HG02763 (cell line): ENCODE results near the gene TBPL2.
"Not testable (repeated sequence)": the region's sequence is repeated elsewhere in the genome, so short reads cannot be mapped to it uniquely, and the experiment has no call there.

Experiments
- ATAC-seq: cut with Tn5 transposase; IDR thresholded peaks from one replicate; pipeline ENCODE4 v1.9.1; 2021; ENCODE audit warnings: mild to moderate bottlenecking, moderate library complexity; ENCODE audit not compliant: unreplicated experiment

TBPL2 gene

DNA sequence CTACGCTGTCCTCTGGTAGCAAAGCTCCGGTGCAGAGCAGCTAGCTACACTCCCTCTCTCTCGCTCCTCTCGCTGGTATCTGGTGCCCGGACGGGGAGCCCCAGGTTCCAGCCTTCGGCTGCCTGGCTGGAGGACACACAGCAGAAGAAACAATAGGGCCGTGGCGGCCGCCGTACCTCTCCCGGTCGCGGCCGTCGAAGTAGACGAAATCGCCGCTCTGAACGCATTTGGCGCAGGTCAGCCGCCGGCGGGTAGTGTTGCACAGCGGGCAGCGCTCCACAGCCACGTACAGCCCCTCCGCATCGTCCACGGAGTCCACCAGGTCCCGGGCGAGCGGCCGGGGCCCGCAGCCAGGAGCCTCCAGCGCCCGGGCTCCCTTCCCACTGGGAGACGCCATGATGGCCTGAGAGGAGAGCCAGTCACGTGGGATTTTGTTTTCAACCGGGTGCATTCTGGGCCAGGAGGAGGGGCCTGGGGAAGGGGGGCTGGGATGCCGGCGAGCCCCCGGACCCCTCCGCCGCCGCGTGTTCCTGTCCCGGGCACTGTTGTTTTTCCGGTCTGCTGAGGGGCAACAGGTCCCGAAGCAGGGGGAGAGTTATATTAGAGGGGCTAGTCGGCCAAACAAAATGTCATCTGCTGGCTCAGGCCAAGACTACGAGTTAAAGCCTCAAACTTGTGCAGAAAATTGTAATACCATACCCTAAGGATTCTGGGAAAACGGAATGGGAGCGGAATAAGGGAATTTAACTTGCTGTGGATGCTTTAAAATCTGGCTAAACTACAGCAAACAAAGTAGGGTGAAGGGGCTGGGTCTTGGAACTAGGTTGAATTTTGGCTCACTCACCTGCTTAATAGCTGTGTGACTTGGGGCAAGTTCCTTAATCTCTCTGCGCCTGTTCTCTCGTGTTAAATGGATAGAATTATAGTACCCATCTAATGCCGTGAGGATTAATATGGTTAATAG, 28.7 kb downstream of the TBPL2 start, which contains the start of gene ATG14:
ATG14 (minus strand) TSS at position 405 of the 964 bp plus-strand sequence; CDS start at position 397, 8 bp downstream.
- ATAC-seq = peak; percentile 96

DNA sequence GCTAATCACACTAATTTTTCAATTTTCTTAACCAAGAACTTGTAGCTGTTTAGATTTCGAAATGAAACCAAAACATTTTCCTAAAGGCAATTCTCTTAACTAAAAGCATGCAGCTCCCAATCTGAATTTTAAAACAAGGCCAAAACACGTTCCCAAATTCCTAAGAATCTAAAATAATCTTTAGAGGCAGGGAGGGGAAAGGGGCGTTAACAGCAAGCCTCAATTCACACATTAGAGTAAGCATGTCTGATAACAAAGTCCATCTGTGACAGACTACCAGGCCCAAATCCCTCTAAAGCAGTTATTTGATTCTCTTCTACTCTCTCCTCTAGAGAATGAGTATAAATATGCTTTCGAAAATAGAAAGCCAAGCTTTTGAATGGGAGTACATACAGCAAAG, 29.5 kb downstream of the TBPL2 start:
- ATAC-seq = no peak

DNA sequence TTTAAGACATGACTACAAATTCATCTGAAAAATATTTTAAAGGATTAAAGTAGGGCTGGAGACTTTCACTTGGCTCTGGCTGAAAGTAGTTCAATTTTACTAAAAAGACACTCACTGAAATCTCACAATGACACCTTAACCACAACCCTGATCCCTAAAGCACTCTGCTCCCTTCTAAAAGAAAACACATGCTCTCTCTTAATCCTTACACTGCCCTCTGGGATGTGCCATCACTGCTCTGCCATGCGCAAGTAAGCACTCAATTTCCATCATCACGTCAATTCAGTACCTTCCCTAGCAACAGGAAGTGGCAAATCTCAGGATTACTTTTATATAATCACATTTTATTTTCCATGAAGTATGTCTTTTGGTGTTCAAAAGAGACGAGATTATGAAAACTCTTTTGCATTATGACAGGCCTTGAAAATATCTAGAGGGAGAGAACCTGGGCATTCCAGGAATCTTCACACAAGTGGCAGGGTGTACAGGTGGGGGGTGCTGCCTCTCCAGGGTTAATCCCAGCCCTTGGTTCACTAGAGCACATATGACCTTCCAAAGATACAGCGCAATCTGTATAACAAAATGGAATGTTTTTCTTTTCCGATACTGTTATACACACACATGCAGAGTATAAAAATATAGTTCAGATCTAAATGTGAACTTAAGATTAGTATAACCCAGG, 36.1 kb downstream of the TBPL2 start:
- ATAC-seq = no peak

DNA sequence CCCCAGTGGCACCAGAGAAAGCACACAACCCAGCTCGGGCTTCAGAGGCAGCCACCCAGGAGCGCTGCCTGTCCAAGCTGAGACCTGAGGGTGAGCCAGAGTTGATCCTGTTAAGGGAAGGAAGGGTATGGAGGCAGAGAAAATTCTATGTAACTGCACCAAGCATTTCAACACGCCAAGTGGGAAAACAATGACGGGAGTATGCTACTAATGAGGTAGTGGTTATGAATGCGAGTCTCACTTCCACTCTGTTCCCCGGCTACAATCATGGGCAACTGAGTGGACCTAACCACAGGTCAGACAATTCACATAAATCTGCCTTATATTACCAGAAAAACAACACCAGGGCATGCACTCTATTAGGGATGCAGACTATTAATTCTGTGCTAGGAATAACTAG, 38.7 kb downstream of the TBPL2 start:
- no peak for ATAC-seq

DNA sequence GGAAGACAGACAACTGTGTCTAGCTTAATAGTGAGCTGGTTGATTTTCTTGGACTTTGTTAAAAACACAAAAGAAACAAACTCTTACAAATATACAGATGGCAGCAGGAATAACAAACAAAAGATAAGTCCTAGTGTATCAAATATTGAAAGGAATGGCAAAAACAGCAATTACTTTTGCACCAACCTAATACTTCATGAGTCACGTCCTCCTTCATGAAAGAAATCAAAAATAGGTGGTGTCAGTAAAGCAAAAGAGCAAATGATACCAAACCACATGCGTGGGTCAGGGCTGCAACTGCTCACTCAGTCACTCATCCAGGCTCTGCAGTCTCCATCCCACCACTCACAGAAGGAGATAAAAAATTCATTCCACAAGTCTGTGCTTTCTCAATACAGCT, 40.6 kb downstream of the TBPL2 start:
- no peak for ATAC-seq

DNA sequence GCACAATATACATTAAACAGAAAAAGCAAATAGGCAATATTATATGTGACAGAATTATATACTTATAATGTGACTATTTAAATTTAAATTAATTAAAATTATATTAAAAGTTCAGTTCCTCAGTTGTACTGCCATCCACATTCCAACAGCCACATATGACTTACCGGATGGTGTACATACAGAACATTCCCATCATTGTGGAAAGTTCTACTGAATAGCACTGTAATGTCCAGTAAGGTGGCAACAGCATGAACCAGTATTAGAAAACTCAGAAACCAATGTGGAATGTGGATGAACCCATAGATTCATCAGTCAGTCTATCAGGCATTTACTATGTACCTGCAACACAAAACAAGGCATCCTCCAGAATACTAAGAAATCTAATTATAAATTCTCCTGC, 41.2 kb downstream of the TBPL2 start:
- no peak for ATAC-seq

DNA sequence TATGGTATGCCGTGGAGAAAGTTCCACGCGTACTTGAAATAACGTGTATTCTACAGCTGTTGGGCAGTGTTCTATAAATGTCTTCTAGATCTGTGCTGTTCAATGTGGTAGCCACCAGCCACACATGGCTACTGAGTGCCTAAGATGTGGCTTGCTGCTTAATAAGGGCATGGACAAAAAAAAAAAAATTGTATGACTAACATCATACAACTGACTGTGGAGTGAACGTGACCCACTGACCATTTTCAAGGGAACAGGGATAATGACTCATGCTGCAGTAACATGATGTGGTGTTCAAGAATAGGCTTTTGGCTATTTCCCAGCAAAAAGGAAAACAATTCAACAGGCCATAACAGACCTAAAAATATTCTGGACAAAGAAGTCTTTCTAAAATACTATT, 41.7 kb downstream of the TBPL2 start:
- no peak for ATAC-seq

DNA sequence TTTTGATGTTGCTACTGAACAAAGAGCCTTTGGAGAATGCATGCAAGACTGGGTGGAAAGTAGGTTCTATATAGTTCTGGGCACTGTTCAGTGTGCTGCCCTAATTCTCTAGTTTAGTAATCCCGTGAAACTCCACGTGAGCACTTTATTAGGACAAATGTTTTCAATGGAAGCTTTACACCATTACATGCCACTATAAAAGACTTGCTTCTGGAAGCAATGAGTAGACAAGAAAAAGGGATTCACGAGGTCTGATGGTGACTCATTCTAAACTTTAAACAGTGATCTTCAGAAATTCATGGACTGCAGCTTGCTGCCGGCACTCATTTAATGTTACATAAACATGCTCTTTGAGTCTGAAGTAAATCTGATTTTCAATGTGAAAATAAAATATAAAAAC, 51.1 kb downstream of the TBPL2 start:
- no peak for ATAC-seq

DNA sequence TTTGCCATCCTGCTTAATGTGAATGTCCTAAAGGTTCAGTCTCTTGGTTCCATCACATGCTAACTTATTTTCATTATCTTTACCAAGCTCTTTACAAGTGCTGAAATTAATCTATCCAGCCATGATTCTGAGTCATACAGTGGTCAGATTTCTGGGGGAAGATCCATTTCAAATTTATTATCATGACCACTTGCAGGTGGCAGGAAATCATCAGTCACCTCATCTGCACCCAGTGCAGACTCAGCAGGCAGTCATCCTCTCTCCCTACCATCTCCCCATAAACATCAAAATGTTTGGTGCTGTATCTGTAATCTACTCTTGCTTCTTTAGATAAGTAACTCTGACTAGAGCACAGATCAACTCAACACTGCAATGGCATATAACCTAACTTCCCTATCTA, 52.3 kb downstream of the TBPL2 start:
- no peak for ATAC-seq

DNA sequence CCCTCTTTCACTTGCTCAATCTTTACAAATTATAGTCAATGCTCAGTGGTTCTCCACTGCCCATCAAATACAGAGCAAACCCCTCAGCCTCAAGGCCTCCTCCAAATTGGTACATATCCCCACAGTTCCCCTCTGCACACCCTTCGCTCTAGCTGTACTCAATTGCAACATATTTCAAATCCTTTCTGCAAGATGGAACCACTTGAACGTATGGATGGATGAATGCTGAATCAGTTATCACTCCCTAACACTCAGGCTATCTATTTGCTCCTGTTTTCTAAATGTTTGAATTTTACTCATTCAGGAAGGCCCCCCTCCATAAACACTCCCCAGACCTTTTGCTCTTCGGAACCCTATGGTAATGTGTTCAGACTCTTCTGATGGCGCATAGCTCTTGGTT, 53.3 kb downstream of the TBPL2 start:
- ATAC-seq = no peak

DNA sequence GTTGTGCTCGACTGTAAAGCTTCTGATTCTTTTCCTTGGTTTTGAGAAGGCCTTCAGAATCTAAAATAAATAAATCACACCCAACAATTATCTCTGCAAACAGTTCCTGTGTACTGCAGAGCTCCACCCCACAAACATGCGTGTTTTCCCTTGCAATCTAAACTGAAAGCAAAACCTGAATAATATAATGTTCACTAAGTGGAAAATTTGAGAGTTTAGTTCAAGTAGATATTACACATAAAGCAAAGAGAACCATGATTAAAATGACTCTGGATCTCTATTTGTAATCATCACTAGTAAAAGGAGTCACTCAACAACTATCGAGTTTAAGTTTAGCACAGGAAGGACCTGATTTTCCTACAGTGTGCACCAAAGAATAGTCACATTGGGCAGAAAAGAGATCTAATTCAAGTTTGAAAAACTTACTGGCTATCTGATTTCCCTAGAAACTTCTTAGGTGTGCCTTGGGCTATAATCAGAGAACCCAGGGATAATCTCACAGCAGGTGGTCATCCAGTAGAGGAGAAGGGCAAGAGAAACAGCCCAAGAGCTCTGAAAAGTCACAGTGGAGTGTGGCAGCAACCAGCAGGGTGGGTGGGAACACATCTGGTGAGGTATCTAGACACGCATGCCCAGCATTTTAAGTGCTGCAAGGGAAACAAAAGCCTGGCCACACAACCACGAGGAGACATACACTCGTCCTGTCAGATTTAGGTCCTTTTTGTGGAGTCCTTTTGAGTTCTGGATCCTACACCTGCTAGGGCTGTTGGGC, 54.2 kb downstream of the TBPL2 start:
- no peak for ATAC-seq

DNA sequence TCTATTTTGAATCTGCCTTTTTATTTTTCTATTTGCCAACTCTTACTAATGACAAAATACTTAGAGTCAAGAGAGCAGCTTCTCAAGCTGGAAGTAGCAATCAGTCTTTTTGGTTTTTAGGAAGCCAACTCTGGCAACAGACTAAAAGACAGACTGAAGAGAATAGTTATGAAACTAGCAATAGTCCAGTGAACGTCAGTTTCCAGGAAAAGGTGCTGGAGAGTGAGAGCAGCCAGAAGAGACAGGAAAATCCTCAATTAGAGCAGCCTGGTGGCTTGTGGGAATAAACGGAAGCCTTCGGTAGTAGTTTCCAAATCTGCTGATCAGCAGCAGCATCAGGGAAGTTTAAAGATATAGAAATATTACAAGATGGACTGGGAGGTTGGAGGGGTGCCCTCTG, 55.9 kb downstream of the TBPL2 start:
- ATAC-seq = no peak

DNA sequence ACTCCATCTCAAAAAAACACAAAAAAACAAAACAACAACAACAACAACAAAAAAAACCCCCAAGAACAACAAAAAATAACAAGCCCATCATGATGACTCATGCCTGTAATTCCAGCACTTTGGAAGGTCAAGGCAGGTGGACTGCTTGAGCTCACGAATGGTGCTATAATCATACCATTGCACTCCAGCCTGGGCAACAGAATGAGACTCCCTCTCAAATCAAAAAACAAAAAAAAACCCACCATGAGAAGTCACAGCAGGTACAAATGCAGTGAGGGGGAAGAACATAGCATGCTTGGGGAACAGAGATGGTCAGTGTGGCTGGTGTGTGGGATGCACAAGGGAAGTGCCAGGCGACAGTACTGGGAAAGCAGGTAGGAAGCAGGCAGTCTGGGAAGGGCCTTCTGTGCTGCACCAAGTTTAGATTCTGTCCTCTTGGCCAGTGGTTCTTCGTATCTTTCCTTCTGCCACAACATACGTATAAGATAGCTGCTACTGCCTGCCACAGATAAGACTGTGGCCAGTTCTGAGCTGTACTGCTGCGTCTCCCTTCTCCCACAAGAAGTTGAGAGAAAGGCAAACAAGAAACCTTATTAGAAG, 56.8 kb downstream of the TBPL2 start:
- ATAC-seq = no peak

DNA sequence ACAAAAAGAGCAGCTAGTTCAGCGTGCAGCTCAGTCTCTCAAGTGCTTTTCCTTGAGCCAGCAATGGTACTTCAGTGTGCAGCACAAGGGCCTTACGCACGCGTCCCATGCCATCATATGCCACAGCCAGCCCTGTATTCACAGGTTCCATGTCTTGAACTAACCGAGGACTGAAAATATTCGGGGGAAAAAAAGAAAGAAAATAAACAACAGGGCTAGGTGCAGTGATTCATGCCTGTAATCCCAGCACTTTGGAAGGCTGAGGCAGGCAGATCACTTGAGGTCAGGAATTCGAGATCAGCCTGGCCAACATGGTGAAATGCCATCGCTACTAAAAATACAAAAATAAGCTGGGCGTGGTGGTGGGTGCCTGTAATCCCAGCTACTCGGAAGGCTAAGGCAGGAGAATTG, 57.4 kb downstream of the TBPL2 start:
- ATAC-seq = not testable (repeated sequence)

DNA sequence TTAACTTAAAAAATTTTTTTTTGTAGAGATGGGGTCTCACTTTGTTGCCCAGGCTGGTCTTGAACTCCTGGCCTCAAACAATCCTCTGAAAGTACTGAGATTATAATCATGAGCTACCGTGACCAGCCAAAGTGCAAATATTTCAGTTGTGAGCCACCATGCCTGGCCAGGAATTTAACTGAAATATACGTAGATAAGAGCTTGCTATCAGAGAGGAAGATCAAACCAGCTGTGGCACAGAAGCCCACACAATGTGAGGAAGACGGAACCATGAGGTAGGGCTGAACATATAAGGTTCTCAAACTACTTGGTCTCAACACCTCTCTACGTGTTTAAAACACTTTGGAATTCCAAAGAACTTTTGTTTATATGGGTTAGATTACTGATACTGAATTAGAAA, 57.9 kb downstream of the TBPL2 start:
- ATAC-seq = no peak

DNA sequence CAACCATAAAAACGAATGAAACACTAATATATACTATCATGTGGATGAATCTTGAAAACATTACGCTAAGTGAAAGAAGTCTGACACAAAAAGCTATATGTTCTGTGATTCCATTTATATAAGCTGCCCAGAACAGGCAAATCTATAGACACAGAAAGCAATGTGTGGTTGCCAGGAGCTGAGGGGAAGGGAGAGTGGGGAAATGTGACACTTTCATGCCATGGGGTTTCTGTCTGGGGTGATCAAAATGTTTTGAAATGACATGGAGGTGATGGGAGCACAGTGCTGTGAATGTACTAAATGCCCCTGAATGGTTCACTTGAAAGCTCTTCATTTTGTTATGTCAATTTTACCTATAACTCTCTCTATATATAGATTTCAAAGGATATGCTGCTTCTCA, 58.9 kb downstream of the TBPL2 start:
- ATAC-seq = no peak

DNA sequence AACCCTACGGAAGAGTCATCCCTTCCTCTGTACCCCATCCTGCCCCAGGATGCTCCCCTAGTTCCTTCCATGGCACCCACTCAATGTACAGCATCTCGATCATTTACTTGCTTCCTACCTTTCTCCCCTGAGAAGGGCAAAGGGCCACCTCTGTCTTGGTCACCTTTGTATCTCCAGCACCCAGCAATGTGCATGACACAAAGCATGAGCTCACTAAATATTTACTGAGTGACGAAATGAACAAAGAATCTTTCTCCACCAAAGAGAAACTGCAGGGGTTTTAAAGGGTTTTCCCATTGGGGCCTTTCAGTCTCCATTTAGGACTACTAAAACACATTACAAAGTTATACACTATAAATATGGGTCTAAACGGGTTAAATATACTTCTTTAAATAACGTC, 59.4 kb downstream of the TBPL2 start:
- no peak for ATAC-seq

DNA sequence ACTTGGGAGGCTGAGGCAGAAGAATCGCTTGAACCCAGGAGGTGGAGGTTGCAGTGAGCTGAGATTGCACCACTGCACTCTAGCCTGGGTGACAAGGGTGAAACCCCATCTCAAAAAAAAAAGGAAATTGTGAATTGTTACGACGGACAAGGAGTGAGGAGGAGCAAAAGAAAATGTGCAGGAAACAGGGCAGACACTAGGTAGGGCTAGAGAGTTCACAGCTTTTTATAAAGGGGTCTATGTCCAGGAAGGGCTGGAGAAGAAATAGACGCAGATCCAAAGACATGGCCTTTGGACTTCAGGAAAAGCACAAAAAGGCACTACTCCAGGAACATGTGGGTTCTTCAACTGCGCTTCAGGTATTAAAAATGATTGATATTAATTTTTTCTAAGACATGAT, 63.2 kb downstream of the TBPL2 start:
- no peak for ATAC-seq

DNA sequence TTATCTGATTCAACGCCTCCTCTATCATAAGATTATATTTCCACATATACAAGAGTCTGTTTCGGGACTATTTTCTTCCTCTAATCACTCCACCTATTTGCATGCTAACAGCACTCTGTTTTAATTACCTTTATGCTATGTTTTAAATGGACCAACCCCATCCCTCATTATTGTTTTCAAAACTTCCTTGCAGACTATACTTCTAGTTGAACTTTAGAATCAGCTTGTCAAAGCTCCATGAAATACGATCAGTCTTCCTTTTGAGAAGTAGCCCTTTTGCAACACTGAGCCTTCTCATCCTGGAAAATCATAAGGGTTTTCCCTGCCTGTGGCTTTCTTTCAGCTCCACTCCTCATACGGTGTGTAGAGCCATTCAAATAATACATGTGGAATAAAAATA, 65.6 kb downstream of the TBPL2 start:
- no peak for ATAC-seq

DNA sequence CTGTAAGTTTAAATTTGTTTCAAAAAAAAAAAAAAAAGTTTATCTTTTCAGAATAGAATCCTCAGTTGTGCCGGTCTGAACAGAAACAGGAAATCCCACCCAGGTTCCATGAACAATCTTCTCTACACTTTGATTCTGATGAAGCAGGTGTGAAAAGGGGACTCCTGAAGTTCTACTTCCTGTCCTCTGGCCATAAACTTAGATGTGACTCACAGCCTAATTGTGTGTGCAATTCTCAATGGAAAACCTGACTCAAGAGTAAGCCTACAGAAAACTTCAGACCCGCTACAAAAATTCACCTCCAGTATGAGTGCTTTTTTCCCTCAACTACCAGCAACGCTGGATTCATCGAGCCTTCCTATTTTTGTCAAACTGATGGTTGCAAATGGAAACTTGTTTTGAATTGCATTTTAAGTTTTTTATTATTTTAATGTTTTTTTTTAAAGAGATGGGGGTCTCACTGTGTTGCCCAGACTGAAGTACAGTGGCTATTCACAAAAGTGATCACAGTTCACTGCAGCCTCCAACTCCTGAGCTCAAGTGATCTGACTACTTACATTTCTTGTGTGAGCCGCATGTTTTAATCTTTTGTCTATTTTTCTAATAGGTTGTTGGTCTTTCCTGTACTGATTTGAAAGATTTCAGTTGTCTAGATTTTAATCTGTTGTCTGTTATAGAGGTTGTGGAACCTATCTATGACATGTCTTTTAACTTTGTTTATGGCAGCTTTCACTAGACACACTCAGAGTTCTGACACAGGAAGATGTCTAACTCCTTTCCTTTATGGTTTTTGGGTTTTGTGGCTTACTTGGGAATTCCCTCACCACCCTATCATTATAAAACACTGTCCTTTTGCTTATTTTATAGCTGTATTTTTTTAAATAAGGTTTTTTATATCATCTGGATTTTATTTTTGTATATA, 66.4 kb downstream of the TBPL2 start:
- ATAC-seq = no peak
